ENCODE data around the gene RFNG. TPM values are rescaled to one million over a fixed set of nuclear protein-coding genes. Genes with fewer than 3 reads are reported as not detected.
A peak's percentile ranks its signal among the peaks of the same experiment; 100 is the strongest.

RFNG gene
- total RNA-seq, 2 donors from 2014 or later: 37.9 to 43.1 TPM

DNA sequence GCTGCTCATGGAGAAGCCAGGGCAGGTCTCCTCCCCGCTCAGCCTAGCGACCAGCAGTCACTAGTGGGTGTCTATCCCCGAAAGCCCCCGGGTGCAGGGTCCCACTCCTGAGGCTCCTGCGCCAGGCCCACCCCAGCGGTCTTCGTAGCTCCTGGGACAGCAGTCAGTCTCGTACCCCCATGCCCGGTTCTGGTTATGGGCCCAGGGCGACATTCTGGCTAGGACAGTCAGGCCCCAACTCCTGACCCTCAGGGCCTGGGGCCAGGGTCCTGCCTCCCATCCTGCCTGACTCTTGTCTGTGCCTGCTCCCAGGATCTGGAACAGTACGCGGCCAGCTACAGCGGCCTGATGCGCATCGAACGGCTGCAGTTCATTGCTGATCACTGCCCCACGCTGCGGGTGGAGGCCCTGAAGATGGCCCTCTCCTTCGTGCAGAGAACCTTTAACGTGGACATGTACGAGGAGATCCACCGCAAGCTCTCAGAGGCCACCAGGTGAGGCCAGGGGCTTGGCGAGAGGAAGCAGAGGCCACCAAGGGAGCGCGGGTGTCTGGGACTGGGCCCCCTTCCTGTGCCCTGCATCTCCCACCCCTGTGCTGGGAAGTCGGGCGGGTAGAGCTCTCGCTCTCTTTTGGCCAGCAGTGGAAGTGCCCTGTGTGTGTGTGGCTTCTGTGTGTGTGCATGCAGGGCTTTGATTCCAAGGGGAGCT is 2.1 kb upstream of the RFNG start:
- ATAC-seq (no peak), DNase-seq (peak in 1 of 4 donors; percentile 13)
- no peaks in the 10 kb centered on the region for H3K27me3 ChIP-seq
- intact Hi-C loops (cut with DNase I): no loop called here
- TF ChIP-seq POLR2A (IDR thresholded peaks at IDR 0.05): no peak
- TF ChIP-seq, protein P1, sequence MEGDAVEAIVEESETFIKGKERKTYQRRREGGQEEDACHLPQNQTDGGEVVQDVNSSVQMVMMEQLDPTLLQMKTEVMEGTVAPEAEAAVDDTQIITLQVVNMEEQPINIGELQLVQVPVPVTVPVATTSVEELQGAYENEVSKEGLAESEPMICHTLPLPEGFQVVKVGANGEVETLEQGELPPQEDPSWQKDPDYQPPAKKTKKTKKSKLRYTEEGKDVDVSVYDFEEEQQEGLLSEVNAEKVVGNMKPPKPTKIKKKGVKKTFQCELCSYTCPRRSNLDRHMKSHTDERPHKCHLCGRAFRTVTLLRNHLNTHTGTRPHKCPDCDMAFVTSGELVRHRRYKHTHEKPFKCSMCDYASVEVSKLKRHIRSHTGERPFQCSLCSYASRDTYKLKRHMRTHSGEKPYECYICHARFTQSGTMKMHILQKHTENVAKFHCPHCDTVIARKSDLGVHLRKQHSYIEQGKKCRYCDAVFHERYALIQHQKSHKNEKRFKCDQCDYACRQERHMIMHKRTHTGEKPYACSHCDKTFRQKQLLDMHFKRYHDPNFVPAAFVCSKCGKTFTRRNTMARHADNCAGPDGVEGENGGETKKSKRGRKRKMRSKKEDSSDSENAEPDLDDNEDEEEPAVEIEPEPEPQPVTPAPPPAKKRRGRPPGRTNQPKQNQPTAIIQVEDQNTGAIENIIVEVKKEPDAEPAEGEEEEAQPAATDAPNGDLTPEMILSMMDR (IDR thresholded peaks at IDR 0.05): no peak
- H3K4me3 ChIP-seq: no peak overlapping the region
- H3K27ac ChIP-seq: no peak overlapping the region
- 92 to 93% methylated on average over 12 to 28 of the region's 28 CpGs for WGBS, 2 donors
- no peaks in the 10 kb centered on the region for H3K9me3 ChIP-seq
- peaks cover 5 to 19% of the 10 kb centered on the region in 2 donors for H3K36me3 ChIP-seq (replicated peaks in 1 of 2; ENCODE audit: insufficient read depth in 1 of 2, low read depth in 2 of 2)
- H3K4me1 ChIP-seq: peaks cover 38% of the 10 kb centered on the region

DNA sequence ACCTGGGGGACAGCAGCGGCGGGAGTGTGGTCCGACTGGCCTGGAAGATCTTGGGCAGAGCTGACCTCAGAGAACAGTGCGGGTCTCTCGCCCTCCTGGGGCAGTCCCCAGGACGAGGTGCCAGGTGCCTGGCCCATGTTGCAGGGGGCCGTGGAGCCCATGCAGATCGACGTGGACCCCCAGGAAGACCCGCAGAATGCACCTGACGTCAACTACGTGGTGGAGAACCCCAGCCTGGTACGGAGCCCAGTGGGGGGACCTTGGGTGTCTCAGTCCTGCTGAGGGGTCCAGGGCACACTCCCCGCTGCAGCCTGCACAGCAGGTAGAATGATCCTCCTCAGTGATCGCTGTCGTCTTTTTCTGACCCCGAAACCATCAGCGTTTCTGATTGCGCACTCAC is 1.5 kb upstream of the RFNG start:
- Histone ChIP-seq H3K27ac (no peak overlapping the region), H3K9me3 (no peaks in the 10 kb centered on the region), H3K27me3 (no peaks in the 10 kb centered on the region), H3K36me3 (replicated peaks in 1 of 2; ENCODE audit: insufficient read depth in 1 of 2, low read depth in 2 of 2) (peaks cover 5 to 19% of the 10 kb centered on the region in 2 donors), H3K4me1 (peaks cover 38% of the 10 kb centered on the region), H3K4me3 (no peak overlapping the region)
- no peak for ATAC-seq
- DNase-seq: no peak
- TF ChIP-seq, protein P1 (IDR thresholded peaks at IDR 0.05): no peak
- TF ChIP-seq POLR2A (IDR thresholded peaks at IDR 0.05): no peak
- intact Hi-C loops (cut with DNase I): no loop called here
- WGBS, 2 donors: 69 to 88% methylated on average over 3 to 19 of the region's 19 CpGs

DNA sequence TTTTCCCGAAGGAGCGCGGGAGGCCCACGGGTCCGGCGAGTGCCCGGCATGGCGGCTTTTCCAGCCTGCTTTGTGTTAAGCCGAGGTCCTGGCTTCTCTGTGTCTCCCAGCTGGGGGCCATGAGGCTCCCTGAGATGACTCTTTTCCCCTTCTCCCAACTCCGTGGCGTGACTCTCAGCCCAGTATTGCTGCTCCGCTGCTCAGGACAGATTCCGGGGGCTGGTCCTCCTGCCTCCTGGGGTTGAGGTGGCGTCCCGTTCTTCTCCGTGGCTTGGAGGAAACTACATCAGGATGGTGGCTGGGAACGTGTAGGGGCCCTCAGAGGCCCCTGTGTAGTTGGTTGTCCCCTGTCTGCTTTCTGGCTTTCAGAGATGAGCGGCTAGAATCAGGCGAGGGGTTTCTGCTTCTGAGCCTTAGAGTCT is 1.0 kb upstream of the RFNG start:
- WGBS, 2 donors: 17 to 26% methylated on average over 10 to 19 of the region's 19 CpGs
- no peak for DNase-seq
- peaks cover 5 to 18% of the 10 kb centered on the region in 2 donors for H3K36me3 ChIP-seq (replicated peaks in 1 of 2; ENCODE audit: insufficient read depth in 1 of 2, low read depth in 2 of 2)

DNA sequence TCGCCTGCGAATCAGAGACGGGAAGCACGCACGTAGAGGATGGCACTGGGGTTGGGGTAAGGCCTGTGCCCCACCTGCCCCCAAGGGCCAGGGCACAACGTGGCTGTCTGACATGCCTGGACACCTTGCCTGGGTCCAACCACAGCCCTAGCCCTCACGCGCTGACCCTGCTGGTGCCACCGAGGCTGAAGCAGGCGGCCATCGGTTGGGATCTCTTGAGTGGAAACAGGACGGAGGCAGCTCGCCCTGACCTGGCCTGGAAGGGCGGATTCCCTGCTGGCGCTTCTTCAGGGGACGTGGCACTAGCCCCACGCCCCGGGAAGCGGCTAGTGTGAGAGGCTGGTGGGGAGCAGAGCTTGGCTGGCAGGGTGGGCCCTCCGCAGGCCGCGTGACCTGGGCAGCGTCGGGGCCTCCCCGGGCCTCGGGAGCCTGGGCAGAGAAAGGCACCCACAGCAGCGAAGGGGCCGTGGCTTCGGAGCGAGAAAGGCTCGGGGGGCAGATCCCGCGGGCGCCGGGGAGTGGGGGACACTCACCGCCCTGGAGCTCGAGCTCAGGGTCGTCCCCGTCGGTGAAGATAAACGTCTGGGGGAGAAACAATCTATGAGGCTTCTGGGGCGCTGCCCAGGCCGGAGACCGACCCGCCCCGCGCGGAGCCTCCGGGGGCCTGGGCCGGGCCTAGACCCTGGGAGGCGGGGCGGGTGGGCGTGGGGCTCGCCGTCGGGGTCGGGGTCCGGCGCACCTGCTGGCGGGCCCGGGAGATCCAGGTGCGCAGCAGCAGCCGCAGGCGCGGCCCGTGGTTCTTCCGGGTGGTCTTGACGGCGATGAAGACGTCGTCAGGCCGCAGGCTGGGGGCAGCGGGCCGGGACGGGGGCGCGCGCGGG is 610 bp downstream of the RFNG start:
- no peak for DNase-seq
- Histone ChIP-seq H3K4me1 (peaks cover 38% of the 10 kb centered on the region), H3K27me3 (no peaks in the 10 kb centered on the region), H3K4me3 (peak overlapping the region; percentile 22 to 70), H3K36me3 (replicated peaks in 1 of 2; ENCODE audit: insufficient read depth in 1 of 2, low read depth in 2 of 2) (peaks cover 5 to 6% of the 10 kb centered on the region in 2 donors), H3K27ac (peak overlapping the region in 3 of 4 donors; percentile 39 to 51 (median 40)), H3K9me3 (no peaks in the 10 kb centered on the region)
- ATAC-seq: peak; percentile 25
- intact Hi-C loops (cut with DNase I): no loop called here
- WGBS, 2 donors: 2 to 11% methylated on average over 24 to 74 of the region's 79 CpGs
- TF ChIP-seq, protein P1 (IDR thresholded peaks at IDR 0.05): no peak
- TF ChIP-seq POLR2A (IDR thresholded peaks at IDR 0.05): no peak

More for the DNA sequence above, 1.0 kb upstream of the RFNG start:
- Histone ChIP-seq H3K27ac (peak overlapping the region in 1 of 4 donors; percentile 30), H3K9me3 (no peaks in the 10 kb centered on the region), H3K27me3 (no peaks in the 10 kb centered on the region), H3K4me1 (peaks cover 38% of the 10 kb centered on the region), H3K4me3 (peak overlapping the region; percentile 62 to 78)
- TF ChIP-seq POLR2A (IDR thresholded peaks at IDR 0.05): no peak
- TF ChIP-seq, protein P1 (IDR thresholded peaks at IDR 0.05): no peak
- intact Hi-C loops (cut with DNase I): no loop called here
- ATAC-seq: no peak
